Kidney (tissue), 22 donors: ENCODE measurements around the gene TMEM52. TPM values are rescaled to one million over a fixed set of nuclear protein-coding genes. Genes with fewer than 3 reads are reported as not detected.

Experiments
- DNase-seq, 5 donors: peaks; one replicate each; pipeline ENCODE4 v3.0.0-alpha.2; 2013 to 2020
- FAIRE-seq: peaks from 2 replicates; lab custom pipeline; 2012; peaks lifted over from hg19 to GRCh38; lab: Jason Lieb, UNC
- H3K27ac ChIP-seq, 2 donors: one replicate each; pipeline ENCODE4 v1.7.0; 2013; ENCODE audit warnings: low read depth in 2 of 2, low read length in 2 of 2, inconsistent platforms in 1 of 2
- H3K27me3 ChIP-seq: one replicate; pipeline ENCODE4 v1.7.1; 2013; ENCODE audit warnings: low read length, inconsistent platforms; ENCODE audit not compliant: control insufficient read depth, insufficient read depth
- H3K36me3 ChIP-seq, 3 donors: one replicate each; pipeline versions ENCODE4 v1.7.0 to v1.7.1; 2013; ENCODE audit warnings: low read length in 3 of 3, control low read depth in 1 of 3, inconsistent platforms in 1 of 3; ENCODE audit not compliant: insufficient read depth in 3 of 3, control insufficient read depth in 2 of 3
- H3K4me1 ChIP-seq, 3 donors: one replicate each; pipeline versions ENCODE4 v1.7.0 to v1.7.1; 2013; ENCODE audit warnings: low read length in 3 of 3, inconsistent platforms in 1 of 3, low read depth in 1 of 3; ENCODE audit not compliant: control insufficient read depth in 2 of 3, insufficient read depth in 2 of 3
- H3K4me3 ChIP-seq, 3 donors: one replicate each; pipeline versions ENCODE4 v1.7.0 to v1.8.1; 2013; ENCODE audit warnings: low read length in 3 of 3, control low read depth in 1 of 3, inconsistent platforms in 1 of 3
- H3K9ac ChIP-seq, 3 donors: one replicate each; pipeline versions ENCODE4 v1.7.0 to v1.7.1; 2013; ENCODE audit warnings: low read length in 3 of 3, control low read depth in 1 of 3, inconsistent platforms in 1 of 3
- H3K9me3 ChIP-seq, 3 donors: one replicate each; pipeline versions ENCODE4 v1.7.0 to v1.7.1; 2013; ENCODE audit warnings: low read length in 3 of 3, control low read depth in 1 of 3, inconsistent platforms in 1 of 3; ENCODE audit not compliant: control insufficient read depth in 2 of 3, insufficient read depth in 1 of 3
- intact Hi-C: fragments of 100-400 bp; cut with DNase I; formaldehyde crosslinking; loops from one replicate; pipeline ENCODE4 v1.11.1; 2022
- long read RNA-seq, 10 donors: library from polyadenylated mRNA in 1 of 10; unstranded in 1 of 10; transcript quantifications; one replicate each; pipeline ENCODE4 v2.0.0 and lab custom pipeline, GENCODE V29; 2021 to 2026
- polyA plus RNA-seq: library from polyadenylated mRNA; stranded (reverse); fragments of 350-450 nt; fragmentation: Illumina TruSeq; extraction: RNeasy Lipid Tissue Mini Kit (QIAGEN cat#74804); gene quantifications from one replicate; pipeline ENCODE4 v1.2.3, GENCODE V29; 2014; ENCODE audit warnings: low read depth, low replicate concordance; ENCODE audit not compliant: insufficient read depth
- total RNA-seq: library from RNA; stranded (reverse); fragmentation: NEBNext Ultra II Directional; extraction: Animal tissue kit (Norgen Biotek cat#: 25700); gene quantifications from one replicate; pipeline ENCODE4 v1.2.1, GENCODE V29; 2021
- TF ChIP-seq, protein P1 (sequence below): IDR thresholded peaks from 3 replicates; pipeline ENCODE4 v1.5.1; 2012; ENCODE audit warnings: mild to moderate bottlenecking, moderate library complexity, borderline replicate concordance; ENCODE audit not compliant: insufficient read depth; ENCODE audit errors: extremely low read depth
- donor health status: control.
- donor health status: control.
- donor health status: control.
- donor health status: control.
- donor health status: control.
- donor health status: DM: yes; HTN: yes; CAD: no.
- donor health status: Normal renal cell carcinoma (clear cell type).

TMEM52 gene
- 0.50 TPM for total RNA-seq
- polyA plus RNA-seq, result 5.1 TPM
- long read RNA-seq, donor 1, result 0 reads
- long read RNA-seq, donor 2, result 0 reads
- long read RNA-seq, donor 3, result 0 reads
- long read RNA-seq, donor 4, result 0 reads
- long read RNA-seq, donor 5, result 0 reads
- long read RNA-seq, donor 6, result 0 reads
- long read RNA-seq, donor 7, result 0 reads
- long read RNA-seq, donor 8, partial matches to known transcripts, result 0 of 1 reads
- long read RNA-seq, donor 8, other reads (novel, unspliced or antisense), result 0 of 1 reads
- long read RNA-seq, donor 9, result 0 reads
- long read RNA-seq, donor 10, result 0 reads

DNA sequence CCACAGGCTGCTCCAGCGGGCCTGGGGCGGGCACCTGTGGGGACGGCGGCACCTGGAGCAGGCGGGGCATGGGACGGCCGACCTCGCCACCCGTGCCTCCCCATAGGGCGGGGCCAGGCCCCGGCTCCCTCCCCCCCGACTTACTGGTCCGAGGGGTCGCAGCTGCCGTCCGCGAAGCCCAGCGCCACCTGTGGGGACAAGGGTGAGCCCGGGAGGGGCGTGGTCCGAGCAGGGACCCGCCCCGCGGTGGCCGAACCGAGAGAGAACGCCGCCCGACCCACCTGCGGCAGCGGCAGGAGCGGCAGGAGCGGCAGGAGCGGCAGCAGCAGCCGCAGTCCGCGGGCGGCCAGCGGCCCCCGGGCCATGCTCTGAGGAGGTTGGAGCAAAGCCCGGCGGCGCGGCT lies at the start of gene TMEM52:
TMEM52 (minus strand) TSS at position 379 of the 403 bp plus-strand sequence; CDS start at position 365, 14 bp downstream.
- peak within 1 kb of the TSS; percentile 11 to 44 (median 24) for H3K4me3 ChIP-seq
- DNase-seq, result no peak
- TF ChIP-seq, protein P1, sequence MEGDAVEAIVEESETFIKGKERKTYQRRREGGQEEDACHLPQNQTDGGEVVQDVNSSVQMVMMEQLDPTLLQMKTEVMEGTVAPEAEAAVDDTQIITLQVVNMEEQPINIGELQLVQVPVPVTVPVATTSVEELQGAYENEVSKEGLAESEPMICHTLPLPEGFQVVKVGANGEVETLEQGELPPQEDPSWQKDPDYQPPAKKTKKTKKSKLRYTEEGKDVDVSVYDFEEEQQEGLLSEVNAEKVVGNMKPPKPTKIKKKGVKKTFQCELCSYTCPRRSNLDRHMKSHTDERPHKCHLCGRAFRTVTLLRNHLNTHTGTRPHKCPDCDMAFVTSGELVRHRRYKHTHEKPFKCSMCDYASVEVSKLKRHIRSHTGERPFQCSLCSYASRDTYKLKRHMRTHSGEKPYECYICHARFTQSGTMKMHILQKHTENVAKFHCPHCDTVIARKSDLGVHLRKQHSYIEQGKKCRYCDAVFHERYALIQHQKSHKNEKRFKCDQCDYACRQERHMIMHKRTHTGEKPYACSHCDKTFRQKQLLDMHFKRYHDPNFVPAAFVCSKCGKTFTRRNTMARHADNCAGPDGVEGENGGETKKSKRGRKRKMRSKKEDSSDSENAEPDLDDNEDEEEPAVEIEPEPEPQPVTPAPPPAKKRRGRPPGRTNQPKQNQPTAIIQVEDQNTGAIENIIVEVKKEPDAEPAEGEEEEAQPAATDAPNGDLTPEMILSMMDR, result no peak
- H3K27ac ChIP-seq, result peak within 1 kb of the TSS in 1 of 2 donors; percentile 37
- no peaks in the 10 kb centered on the region for H3K27me3 ChIP-seq
- intact Hi-C loops, result no loop called here
- H3K4me1 ChIP-seq, result peaks cover 0 to 7% (median 7%) of the 10 kb centered on the region in 3 donors
- H3K9me3 ChIP-seq, result no peaks in the 10 kb centered on the region
- no peaks in the 10 kb centered on the region for H3K36me3 ChIP-seq
- FAIRE-seq, result no peak
- peak within 1 kb of the TSS in 1 of 3 donors; percentile 19 for H3K9ac ChIP-seq

DNA sequence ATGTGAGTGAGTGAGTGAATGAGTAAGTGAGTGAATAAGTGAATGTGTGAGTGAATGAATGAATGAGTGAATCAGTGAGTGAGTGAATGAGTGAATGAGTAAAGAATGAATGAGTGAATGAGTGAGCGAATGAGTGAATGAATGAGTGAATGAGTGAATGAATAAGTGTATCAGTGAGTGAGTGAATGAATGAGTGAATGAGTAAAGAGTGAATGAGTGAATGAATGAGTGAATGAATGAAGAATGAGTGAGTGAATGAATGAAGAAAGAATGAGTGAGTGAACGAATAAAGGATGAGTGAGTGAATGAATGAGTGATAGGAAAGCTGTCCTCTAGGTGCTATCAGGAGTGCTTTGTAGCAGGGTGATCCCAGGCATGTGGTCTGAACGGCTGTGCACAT lies 48.8 kb upstream of the TMEM52 start:
- intact Hi-C loops, result no loop called here

DNA sequence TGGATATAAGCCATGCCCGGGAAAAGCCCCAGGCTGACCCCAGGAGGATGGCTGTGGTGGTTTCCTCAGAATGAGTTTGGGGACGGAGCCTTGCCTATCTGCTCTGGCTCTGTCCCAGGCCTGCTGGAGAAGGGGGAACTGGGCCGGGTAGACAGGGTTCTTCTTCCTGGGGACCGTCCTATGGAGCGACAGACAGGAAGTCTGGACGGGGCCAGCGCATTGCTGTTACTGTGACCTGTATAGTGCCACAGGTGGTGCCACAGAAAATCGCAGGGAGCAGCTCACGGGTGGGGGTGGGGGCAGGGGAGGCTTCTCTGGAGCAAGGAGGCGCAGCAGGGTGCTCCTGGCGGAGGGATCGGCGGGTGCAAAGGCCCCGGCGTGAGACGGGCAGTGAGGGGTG lies 48.1 kb upstream of the TMEM52 start:
- Histone ChIP-seq H3K4me1 (no peaks in the 10 kb centered on the region), H3K9ac (no peak overlapping the region), H3K27me3 (no peaks in the 10 kb centered on the region), H3K4me3 (no peak overlapping the region), H3K27ac (no peak overlapping the region), H3K36me3 (no peaks in the 10 kb centered on the region), H3K9me3 (no peaks in the 10 kb centered on the region)
- DNase-seq, result no peak
- FAIRE-seq, result no peak
- intact Hi-C loops, result no loop called here
- TF ChIP-seq, protein P1, result no peak

More for the DNA sequence above, 48.8 kb upstream of the TMEM52 start:
- H3K9me3 ChIP-seq, result no peaks in the 10 kb centered on the region
- no peak overlapping the region for H3K4me3 ChIP-seq
- H3K27me3 ChIP-seq, result no peaks in the 10 kb centered on the region
- H3K27ac ChIP-seq, result no peak overlapping the region
- no peaks in the 10 kb centered on the region for H3K36me3 ChIP-seq
- TF ChIP-seq, protein P1, result no peak
- no peak overlapping the region for H3K9ac ChIP-seq
- FAIRE-seq, result no peak
- DNase-seq, result no peak
- H3K4me1 ChIP-seq, result no peaks in the 10 kb centered on the region
